Measurements from ENCODE around the gene LCN6.

Gene LCN6

GRCh38 chr9:136700959-136701667 is 47.2 kb downstream of the LCN6 start:
- no peak for TF ChIP-seq CTCF (IDR thresholded peaks at IDR 0.05; ENCODE audit: insufficient read depth, missing control alignments)
- DNase-seq (ENCODE audit: insufficient read length, low spot score): no peak
- no peak for FAIRE-seq

- FAIRE-seq (no peak), DNase-seq (ENCODE audit: insufficient read length, low spot score) (no peak)
- TF ChIP-seq CTCF (IDR thresholded peaks at IDR 0.05; ENCODE audit: insufficient read depth, missing control alignments): no peak
Observed at GRCh38 chr9:136700304-136700703, 48.0 kb downstream of the LCN6 start.

- FAIRE-seq: no peak
- DNase-seq (ENCODE audit: insufficient read length, low spot score): no peak
- no peak for TF ChIP-seq CTCF (IDR thresholded peaks at IDR 0.05; ENCODE audit: insufficient read depth, missing control alignments)
Observed at GRCh38 chr9:136698635-136699246, 49.6 kb downstream of the LCN6 start.

- no peak for DNase-seq (ENCODE audit: insufficient read length, low spot score)
- no peak for TF ChIP-seq CTCF (IDR thresholded peaks at IDR 0.05; ENCODE audit: insufficient read depth, missing control alignments)
- FAIRE-seq: no peak
Observed at GRCh38 chr9:136697821-136698526, 50.4 kb downstream of the LCN6 start.

- TF ChIP-seq CTCF (IDR thresholded peaks at IDR 0.05; ENCODE audit: insufficient read depth, missing control alignments): no peak
- FAIRE-seq (no peak), DNase-seq (ENCODE audit: insufficient read length, low spot score) (no peak)
Observed at GRCh38 chr9:136697146-136697820, 51.0 kb downstream of the LCN6 start.

GRCh38 chr9:136696502-136696901 is 51.8 kb downstream of the LCN6 start:
- FAIRE-seq (no peak), DNase-seq (ENCODE audit: insufficient read length, low spot score) (no peak)
- no peak for TF ChIP-seq CTCF (IDR thresholded peaks at IDR 0.05; ENCODE audit: insufficient read depth, missing control alignments)

All from D721Med (cell line).